GM12878 (cell line): ENCODE data around the gene SLC24A4. TPM values are rescaled to one million over a fixed set of nuclear protein-coding genes. Genes with fewer than 3 reads are reported as not detected.

Source experiments
- ATAC-seq: fragments of 200-7000 bp; cut with Tn5 transposase; 3 replicates; pipeline ENCODE4 v1.9.1; 2020; ENCODE audit warnings: mild to moderate bottlenecking, moderate library complexity
- BruUV-seq: library from RNA; stranded (reverse); fragments of 400-500 nt; replicated peaks from 2 replicates; lab custom pipeline; 2021; lab: Mats Ljungman, UMichigan
- CTCF ChIA-PET: fragments of 300-600 bp; sonication (Branson Sonifier 250); formaldehyde crosslinking; extraction: SDS; loops from one replicate; lab custom pipeline; 2021; ENCODE audit warnings: inconsistent platforms; lab: Yijun Ruan, JAX
- POLR2A ChIA-PET: fragments of 350-600 bp; formaldehyde crosslinking; extraction: SDS; loops from one replicate; lab custom pipeline; 2021; ENCODE audit warnings: inconsistent platforms; lab: Charles Lee
- RAD21 ChIA-PET: fragments of 300-600 bp; sonication (Branson Sonifier 250); formaldehyde crosslinking; loops from one replicate; lab custom pipeline; 2023; ENCODE audit warnings: antibody characterized with exemption; ENCODE audit not compliant: unreplicated experiment; lab: Charles Lee
- SMC1A ChIA-PET: fragments of 300-600 bp; sonication (Branson Sonifier 250); formaldehyde crosslinking; loops from one replicate; lab custom pipeline; 2023; ENCODE audit not compliant: unreplicated experiment, uncharacterized antibody; lab: Charles Lee
- DNase-seq: peaks from one replicate; pipeline ENCODE4 v3.0.0-alpha.2; 2011; ENCODE audit warnings: low read depth, low spot score
- FAIRE-seq: peaks from 3 replicates; lab custom pipeline; 2011; peaks lifted over from hg19 to GRCh38; lab: Jason Lieb, UNC
- H2AFZ ChIP-seq: 2 replicates; pipeline ENCODE4 v1.6.0; 2011; ENCODE audit warnings: low read depth, low read length, control low read depth; ENCODE audit not compliant: control insufficient read depth
- H3K27ac ChIP-seq: 2 replicates; pipeline ENCODE4 v1.5.1; 2011; ENCODE audit warnings: control low read depth; ENCODE audit not compliant: control insufficient read depth, insufficient read depth
- H3K27me3 ChIP-seq, 2 experiments: replicated peaks in 1 of 2; 2 replicates each; pipeline versions ENCODE4 v1.6.0 to v1.6.1; 2011; ENCODE audit warnings: low read length in 1 of 2; ENCODE audit not compliant: control insufficient read depth in 2 of 2, insufficient read depth in 2 of 2
- H3K36me3 ChIP-seq, 2 experiments: 2 replicates each; pipeline ENCODE4 v1.5.1; 2011; ENCODE audit warnings: low read length in 1 of 2; ENCODE audit not compliant: control insufficient read depth in 2 of 2, insufficient read depth in 2 of 2
- H3K4me1 ChIP-seq: 2 replicates; pipeline ENCODE4 v1.6.1; 2011; ENCODE audit warnings: mild to moderate bottlenecking, low read length, moderate library complexity, mixed read lengths; ENCODE audit not compliant: control insufficient read depth, insufficient read depth
- H3K4me2 ChIP-seq: 2 replicates; pipeline ENCODE4 v1.6.0; 2011; ENCODE audit warnings: control low read depth; ENCODE audit not compliant: control insufficient read depth, insufficient read depth
- H3K4me3 ChIP-seq: fragments of 200-600 bp; sonication (generic); 2 replicates; pipeline ENCODE4 v1.5.1; 2016
- H3K79me2 ChIP-seq: 2 replicates; pipeline ENCODE4 v1.6.0; 2011; ENCODE audit warnings: low read length; ENCODE audit not compliant: control insufficient read depth, insufficient read depth
- H3K9ac ChIP-seq: 2 replicates; pipeline ENCODE4 v1.8.0; 2011; ENCODE audit warnings: low read length, control low read depth, mixed read lengths; ENCODE audit not compliant: control insufficient read depth, insufficient read depth
- H3K9me3 ChIP-seq: replicated peaks from 3 replicates; pipeline ENCODE4 v1.5.1; 2011; ENCODE audit warnings: mild to moderate bottlenecking, low read length; ENCODE audit not compliant: control insufficient read depth, insufficient read depth
- H4K20me1 ChIP-seq: 2 replicates; pipeline ENCODE4 v1.6.0; 2011; ENCODE audit not compliant: control insufficient read depth, insufficient read depth
- CBFB ChIP-seq: IDR thresholded peaks from 2 replicates; pipeline ENCODE4 v1.6.1; 2016; ENCODE audit warnings: antibody characterized with exemption, low read depth
- CBX3 ChIP-seq: fragments of 200-600 bp; sonication (generic); IDR thresholded peaks from 2 replicates; pipeline ENCODE4 v1.6.1; 2016; ENCODE audit warnings: low read depth, borderline replicate concordance
- EED ChIP-seq: sonication (generic); IDR thresholded peaks from 2 replicates; pipeline ENCODE4 v1.6.1; 2016; ENCODE audit warnings: antibody characterized with exemption, low read depth
- IKZF2 ChIP-seq, 2 experiments: fragments of 450-650 bp; IDR thresholded peaks; 2 replicates each; pipeline ENCODE4 v1.6.1; 2017; ENCODE audit warnings: mild to moderate bottlenecking in 2 of 2, moderate library complexity in 2 of 2
- KAT2A ChIP-seq: conservative IDR thresholded peaks from 2 replicates; pipeline ENCODE4 v1.6.1; 2011; ENCODE audit warnings: low read depth, low read length; ENCODE audit not compliant: control insufficient read depth
- MYB ChIP-seq: fragments of 150-350 bp; IDR thresholded peaks from 2 replicates; pipeline ENCODE4 v1.6.1; 2014; ENCODE audit warnings: mild to moderate bottlenecking, low read depth, low read length, borderline replicate concordance
- NFXL1 ChIP-seq: fragments of 450-650 bp; IDR thresholded peaks from 2 replicates; pipeline ENCODE4 v1.6.1; 2017; ENCODE audit warnings: antibody characterized with exemption, mild to moderate bottlenecking, borderline replicate concordance
- POU2F2 ChIP-seq: IDR thresholded peaks from 3 replicates; pipeline ENCODE4 v1.6.1; 2011; ENCODE audit warnings: low read depth, mild to moderate bottlenecking, low read length, borderline replicate concordance
- RCOR1 ChIP-seq: conservative IDR thresholded peaks from 2 replicates; pipeline ENCODE4 v1.6.1; 2012; ENCODE audit warnings: low read depth, low read length, improper control_type of control experiment
- SIX5 ChIP-seq: IDR thresholded peaks from 2 replicates; pipeline ENCODE4 v1.6.1; 2011; ENCODE audit warnings: mild to moderate bottlenecking, low read depth, low read length, moderate library complexity; ENCODE audit not compliant: severe bottlenecking
- ZNF687 ChIP-seq: fragments of 450-650 bp; IDR thresholded peaks from 2 replicates; pipeline ENCODE4 v1.6.1; 2017; ENCODE audit warnings: mild to moderate bottlenecking, moderate library complexity
- WGBS: methylation state at CpG from one replicate; pipeline ENCODE4 v1.1.6; 2016; ENCODE audit warnings: low lambda C conversion rate; ENCODE audit not compliant: insufficient replicate concordance, insufficient coverage; ENCODE audit errors: missing lambda C conversion rate; 5-methylcytosine and 5-hydroxymethylcytosine counted together
- in situ Hi-C: fragments of 300-500 bp; cut with MboI; formaldehyde crosslinking; loops from 9 replicates; pipeline ENCODE4 v1.14.3; 2018; ENCODE audit warnings: mixed read lengths
- intact Hi-C: fragments of 100-400 bp; cut with micrococcal nuclease; formaldehyde crosslinking; loops from one replicate; pipeline ENCODE4 v1.14.2; 2022; ENCODE audit not compliant: unreplicated experiment
- polyA plus RNA-seq, 11 experiments: library from polyadenylated mRNA; depleted of rRNA in 4 of 11; unstranded in 6 of 11; stranded (reverse) in 5 of 11; fragments of >200 nt; fragmentation: Nextera tagmentation in 4 of 11; fragmentation: Illumina TruSeq in 1 of 11; extraction: Ambion mirVana in 4 of 11; extraction: Trizol in 1 of 11; gene quantifications; 1 replicate in 1 of 11; 2 replicates in 10 of 11; pipeline versions ENCODE4 v1.2.1 to v1.2.3, GENCODE V29; 2011 to 2016; ENCODE audit warnings: inconsistent platforms in 2 of 11, missing spikeins in 2 of 11, low read depth in 1 of 11
- total RNA-seq, 4 experiments: library from RNA; depleted of rRNA in 3 of 4; stranded (reverse); fragments of >200 nt in 3 of 4; fragmentation: Illumina TruSeq in 1 of 4; extraction: Trizol in 1 of 4; gene quantifications; 2 replicates each; pipeline versions ENCODE4 v1.2.1 to v1.2.3, GENCODE V29; 2013 to 2021

SLC24A4 gene
- total and polyA plus RNA-seq, 10 of the 15 experiments (the other 5 are each of a cell fraction or from before 2014, with no cell fraction given) = under 0.01 to 0.46 (median 0.04) TPM; not detected in 5

- intact Hi-C loops = no loop called here
- FAIRE-seq (no peak), DNase-seq (no peak), ATAC-seq (no peak)
- TF ChIP-seq RCOR1 (no peak), CBX3 (no peak), EED (no peak), POU2F2 (no peak), MYB (no peak)
- Histone ChIP-seq H3K36me3 (no peaks in the 10 kb centered on the region), H3K27ac (no peak overlapping the region), H3K27me3 (no peaks in the 10 kb centered on the region; a peak in 1 of 4 replicates), H2AFZ (no peak overlapping the region), H3K4me1 (peaks cover 6% of the 10 kb centered on the region), H4K20me1 (no peaks in the 10 kb centered on the region), H3K9ac (no peak overlapping the region), H3K4me3 (no peak overlapping the region), H3K79me2 (no peaks in the 10 kb centered on the region), H3K9me3 (no peaks in the 10 kb centered on the region), H3K4me2 (no peak overlapping the region)
- in situ Hi-C loops = no loop called here
- POLR2A ChIA-PET = no interaction called here
- CTCF ChIA-PET = no interaction called here
- SMC1A ChIA-PET = interaction anchor here (1.8 kb wide), 1 partner anchor 28 kb away, joined by 5 read pairs; no protein-coding TSS in a partner anchor
- RAD21 ChIA-PET = no interaction called here
- no TSS peak for BruUV-seq
- 89% methylated on average over 3 of the region's 3 CpGs for WGBS
Measured at GRCh38 chr14:92499234-92499633, 176.3 kb downstream of the SLC24A4 start.

- no TSS peak for BruUV-seq
Measured at GRCh38 chr14:92500491-92500941, 177.6 kb downstream of the SLC24A4 start.

More at GRCh38 chr14:92500491-92500941, 177.6 kb downstream of the SLC24A4 start:
- TF ChIP-seq NFXL1 = no peak
- TF ChIP-seq ZNF687 = no peak
- no peak for TF ChIP-seq KAT2A
- no peak for TF ChIP-seq SIX5
- TF ChIP-seq CBFB = no peak
- TF ChIP-seq IKZF2 (IDR thresholded peaks at IDR 0.05) = no peak
- no peak for ATAC-seq
- H3K79me2 ChIP-seq = no peaks in the 10 kb centered on the region
- CTCF ChIA-PET = interaction anchor here (0.5 kb wide), 1 partner anchor 878 kb away, joined by 3 read pairs; no protein-coding TSS in a partner anchor
- RAD21 ChIA-PET = no interaction called here
- no peak for FAIRE-seq
- POLR2A ChIA-PET = no interaction called here
- no peaks in the 10 kb centered on the region for H3K9me3 ChIP-seq
- H3K9ac ChIP-seq = no peak overlapping the region
- in situ Hi-C loops (no loop called here), intact Hi-C loops (no loop called here)
- no peaks in the 10 kb centered on the region for H3K4me1 ChIP-seq
- 68% methylated on average over 6 of the region's 6 CpGs for WGBS
- H3K27me3 ChIP-seq = no peaks in the 10 kb centered on the region; a peak in 1 of 4 replicates
- no peaks in the 10 kb centered on the region for H3K36me3 ChIP-seq
- H3K27ac ChIP-seq = no peak overlapping the region
- no peak for DNase-seq
- H4K20me1 ChIP-seq = no peaks in the 10 kb centered on the region
- SMC1A ChIA-PET = interaction anchor here (0.6 kb wide), 1 partner anchor 34 kb away, joined by 3 read pairs; no protein-coding TSS in a partner anchor
- no peak overlapping the region for H3K4me3 ChIP-seq
- H2AFZ ChIP-seq = no peak overlapping the region
- no peak overlapping the region for H3K4me2 ChIP-seq
